WTC11 (cell line): ENCODE data around the gene SVIL. TPM values are rescaled to one million over a fixed set of nuclear protein-coding genes. Genes with fewer than 3 reads are reported as not detected.

Experiments used
- ATAC-seq: fragments of 200-7000 bp; cut with Tn5 transposase; 2 replicates; pipeline ENCODE4 v1.10.0; 2021; ENCODE audit warnings: mild to moderate bottlenecking, moderate library complexity
- CTCF ChIA-PET: fragments of 300-600 bp; sonication (Branson Sonifier 250); formaldehyde crosslinking; loops from one replicate; lab custom pipeline; 2021; ENCODE audit warnings: antibody characterized with exemption; lab: Charles Lee
- POLR2A ChIA-PET: fragments of 350-600 bp; sonication (Branson Sonifier 250); formaldehyde crosslinking; loops from one replicate; lab custom pipeline; 2021; ENCODE audit warnings: antibody characterized with exemption; lab: Charles Lee
- DNase-seq: peaks from one replicate; pipeline ENCODE4 v3.0.0; 2021; ENCODE audit warnings: low spot score
- H3K27ac Mint-ChIP-seq: 2 replicates; pipeline ENCODE4 v1.8.0; 2021; ENCODE audit warnings: mixed read lengths
- H3K27me3 Mint-ChIP-seq: 2 replicates; pipeline ENCODE4 v1.8.0; 2021; ENCODE audit warnings: low read depth, mild to moderate bottlenecking, moderate library complexity, mixed read lengths
- H3K36me3 Mint-ChIP-seq: 2 replicates; pipeline ENCODE4 v1.8.0; 2021; ENCODE audit warnings: mixed read lengths
- H3K4me1 Mint-ChIP-seq: 2 replicates; pipeline ENCODE4 v1.8.0; 2022; ENCODE audit warnings: mixed read lengths
- H3K4me3 Mint-ChIP-seq: 2 replicates; pipeline ENCODE4 v1.8.0; 2021; ENCODE audit warnings: mild to moderate bottlenecking, moderate library complexity, mixed read lengths
- H3K9me3 Mint-ChIP-seq: 2 replicates; pipeline ENCODE4 v1.8.0; 2021; ENCODE audit warnings: mixed read lengths
- ATF1 ChIP-seq: sonication (generic); formaldehyde crosslinking; IDR thresholded peaks from 2 replicates; pipeline ENCODE4 v1.8.1; 2023; ENCODE audit warnings: mild to moderate bottlenecking, moderate library complexity, missing genetic modification reagents
- ATF2 ChIP-seq: sonication (generic); formaldehyde crosslinking; IDR thresholded peaks from 2 replicates; pipeline ENCODE4 v1.8.1; 2022; ENCODE audit warnings: low read depth, missing genetic modification reagents, borderline replicate concordance
- ATF3 ChIP-seq: sonication (generic); formaldehyde crosslinking; conservative IDR thresholded peaks from 2 replicates; pipeline ENCODE4 v1.8.1; 2022; ENCODE audit warnings: mild to moderate bottlenecking, missing genetic modification reagents
- ATF6 ChIP-seq: sonication (generic); formaldehyde crosslinking; IDR thresholded peaks from 2 replicates; pipeline ENCODE4 v1.8.1; 2023; ENCODE audit warnings: mild to moderate bottlenecking, missing genetic modification reagents
- CREB1 ChIP-seq: sonication (generic); formaldehyde crosslinking; IDR thresholded peaks from 2 replicates; pipeline ENCODE4 v1.8.0; 2023; ENCODE audit warnings: mild to moderate bottlenecking, missing genetic modification reagents
- E2F1 ChIP-seq: sonication (generic); formaldehyde crosslinking; IDR thresholded peaks from 2 replicates; pipeline ENCODE4 v1.8.0; 2022; ENCODE audit warnings: mild to moderate bottlenecking, missing genetic modification reagents
- ELF4 ChIP-seq: sonication (generic); formaldehyde crosslinking; IDR thresholded peaks from 2 replicates; pipeline ENCODE4 v1.8.1; 2022; ENCODE audit warnings: low read depth, mild to moderate bottlenecking, moderate library complexity, missing genetic modification reagents
- GTF2I ChIP-seq: fragments of 250-450 bp; sonication (Bioruptor Pico); conservative IDR thresholded peaks from 2 replicates; pipeline ENCODE4 v1.4.0; 2021; ENCODE audit warnings: mild to moderate bottlenecking
- NFATC4 ChIP-seq: fragments of 250-450 bp; sonication (Bioruptor Pico); IDR thresholded peaks from 2 replicates; pipeline ENCODE4 v1.9.0; 2021; ENCODE audit warnings: mild to moderate bottlenecking
- NFE2L1 ChIP-seq: sonication (generic); formaldehyde crosslinking; IDR thresholded peaks from 2 replicates; pipeline ENCODE4 v1.8.1; 2023; ENCODE audit warnings: missing genetic modification reagents
- NFYB ChIP-seq: sonication (generic); formaldehyde crosslinking; conservative IDR thresholded peaks from 2 replicates; pipeline ENCODE4 v1.8.0; 2022; ENCODE audit warnings: low read depth, missing genetic modification reagents
- NR1H2 ChIP-seq: sonication (generic); formaldehyde crosslinking; IDR thresholded peaks from 2 replicates; pipeline ENCODE4 v1.9.0; 2021; ENCODE audit warnings: mild to moderate bottlenecking, moderate library complexity, missing genetic modification reagents
- PREB ChIP-seq: sonication (generic); formaldehyde crosslinking; IDR thresholded peaks from 2 replicates; pipeline ENCODE4 v1.8.1; 2022; ENCODE audit warnings: mild to moderate bottlenecking, missing genetic modification reagents, moderate library complexity, borderline replicate concordance
- USF2 ChIP-seq: sonication (generic); formaldehyde crosslinking; IDR thresholded peaks from 2 replicates; pipeline ENCODE4 v1.8.1; 2023; ENCODE audit warnings: mild to moderate bottlenecking, missing genetic modification reagents, moderate library complexity
- ZBTB43 ChIP-seq: sonication (generic); formaldehyde crosslinking; IDR thresholded peaks from 2 replicates; pipeline ENCODE4 v1.8.1; 2023; ENCODE audit warnings: mild to moderate bottlenecking, missing genetic modification reagents
- ZNF121 ChIP-seq: sonication (generic); formaldehyde crosslinking; IDR thresholded peaks from 2 replicates; pipeline ENCODE4 v1.8.0; 2023; ENCODE audit warnings: missing genetic modification reagents
- ZNF219 ChIP-seq: sonication (generic); formaldehyde crosslinking; IDR thresholded peaks from 2 replicates; pipeline ENCODE4 v1.8.0; 2023; ENCODE audit warnings: missing genetic modification reagents, mild to moderate bottlenecking, borderline replicate concordance
- ZNF232 ChIP-seq: sonication (generic); formaldehyde crosslinking; IDR thresholded peaks from 2 replicates; pipeline ENCODE4 v1.8.0; 2022; ENCODE audit warnings: mild to moderate bottlenecking, missing genetic modification reagents
- ZNF263 ChIP-seq: sonication (generic); formaldehyde crosslinking; IDR thresholded peaks from 2 replicates; pipeline ENCODE4 v1.8.1; 2022; ENCODE audit warnings: low read depth, mild to moderate bottlenecking, moderate library complexity, missing genetic modification reagents
- ZNF317 ChIP-seq: sonication (generic); formaldehyde crosslinking; IDR thresholded peaks from 2 replicates; pipeline ENCODE4 v1.8.1; 2023; ENCODE audit warnings: low read depth, mild to moderate bottlenecking, moderate library complexity, missing genetic modification reagents, borderline replicate concordance
- ZNF512 ChIP-seq: sonication (generic); formaldehyde crosslinking; IDR thresholded peaks from 2 replicates; pipeline ENCODE4 v1.8.1; 2022; ENCODE audit warnings: missing genetic modification reagents, borderline replicate concordance
- ZNF671 ChIP-seq: fragments of 250-450 bp; sonication (Bioruptor Pico); IDR thresholded peaks from 2 replicates; pipeline ENCODE4 v1.8.0; 2021; ENCODE audit warnings: mild to moderate bottlenecking
- total RNA-seq: library from RNA; stranded (reverse); gene quantifications from 3 replicates; pipeline ENCODE4 v1.2.3, GENCODE V29; 2021

Gene SVIL
- total RNA-seq, 1 experiment from 2014 or later, result 27.1 TPM

GRCh38 chr10:29681676-29682448 is 47.1 kb upstream of the SVIL start:
- Mint-ChIP-seq H3K4me3 (no peak overlapping the region), H3K27me3 (no peaks in the 10 kb centered on the region), H3K36me3 (peaks cover 69% of the 10 kb centered on the region), H3K4me1 (peaks cover 49% of the 10 kb centered on the region), H3K27ac (0 out of 2 replicates have a peak overlapping the region, but pooled peaks have one; percentile 22), H3K9me3 (peaks cover 25% of the 10 kb centered on the region)
- DNase-seq, result no peak
- POLR2A ChIA-PET, result interaction anchor here (0.6 kb wide), 1 partner anchor 48 kb away, joined by 3 read pairs; no protein-coding TSS in a partner anchor
- CTCF ChIA-PET, result no interaction called here
- no peak for ATAC-seq
- TF ChIP-seq GTF2I (CRISPR knock-in tag), result no peak
- TF ChIP-seq ZNF121, result no peak
- no peak for TF ChIP-seq ELF4 (CRISPR knock-in tag)
- no peak for TF ChIP-seq ZNF317 (CRISPR knock-in tag)
- no peak for TF ChIP-seq CREB1 (CRISPR knock-in tag)
- no peak for TF ChIP-seq NFE2L1 (CRISPR knock-in tag)
- no peak for TF ChIP-seq ZNF263 (CRISPR knock-in tag)
- TF ChIP-seq ATF6 (CRISPR knock-in tag), result no peak

GRCh38 chr10:29680091-29680490 is 45.3 kb upstream of the SVIL start:
- no peak overlapping the region for H3K4me3 Mint-ChIP-seq

More at GRCh38 chr10:29680091-29680490, 45.3 kb upstream of the SVIL start:
- Mint-ChIP-seq H3K4me1 (peaks cover 31% of the 10 kb centered on the region), H3K27ac (no peak overlapping the region), H3K36me3 (peaks cover 74% of the 10 kb centered on the region), H3K27me3 (no peaks in the 10 kb centered on the region), H3K9me3 (peaks cover 43% of the 10 kb centered on the region)
- TF ChIP-seq ATF2 (no peak), ATF6 (CRISPR knock-in tag) (no peak), ZNF263 (CRISPR knock-in tag) (no peak), ATF1 (CRISPR knock-in tag) (no peak), NR1H2 (CRISPR knock-in tag) (no peak), CREB1 (CRISPR knock-in tag) (no peak), PREB (CRISPR knock-in tag) (no peak), USF2 (no peak), ZBTB43 (CRISPR knock-in tag) (no peak), ZNF219 (no peak), ZNF671 (CRISPR knock-in tag) (no peak), ZNF232 (CRISPR knock-in tag) (no peak), NFYB (CRISPR knock-in tag) (no peak), ATF3 (CRISPR knock-in tag) (no peak), NFATC4 (CRISPR knock-in tag) (no peak), ZNF512 (CRISPR knock-in tag) (no peak), E2F1 (no peak)
- DNase-seq (no peak), ATAC-seq (no peak)
- ChIA-PET CTCF (interaction anchor here (0.7 kb wide), 1 partner anchor 184 kb away, joined by 3 read pairs; no protein-coding TSS in a partner anchor), POLR2A (no interaction called here)
